Measurements from ENCODE around the gene FNDC3B. TPM values are rescaled to one million over a fixed set of nuclear protein-coding genes. Genes with fewer than 3 reads are reported as not detected.

The FNDC3B gene
- total and polyA plus RNA-seq, 2 donors (not counting 3 experiments of a cell fraction or from before 2014, with no cell fraction given) = 91.6 to 295 TPM

DNA sequence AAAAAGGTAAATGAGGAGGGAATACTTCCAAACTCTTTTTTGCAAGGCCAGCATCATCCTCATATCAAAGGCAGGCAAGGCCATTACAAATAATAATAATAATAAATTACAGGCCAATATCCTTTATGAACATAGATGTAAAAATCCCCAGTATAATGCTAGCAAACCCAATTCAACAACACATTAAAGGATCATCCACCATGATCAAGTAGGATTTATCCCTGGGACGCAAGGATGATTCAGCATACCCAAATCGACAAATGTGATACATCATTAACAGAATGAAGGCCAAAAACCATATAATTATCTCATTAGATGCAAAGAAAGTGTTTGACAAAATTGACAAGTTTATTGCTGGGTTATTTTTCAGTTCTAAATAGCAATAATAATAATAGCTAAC lies 355.3 kb downstream of the FNDC3B start:
- Histone ChIP-seq H4K20me1 (replicated peaks; ENCODE audit: control insufficient read depth, extremely low read depth, insufficient read depth, low read length) (no peaks in the 10 kb centered on the region), H3K9me3 (replicated peaks; ENCODE audit: control insufficient read depth, insufficient read depth, low read length) (no peaks in the 10 kb centered on the region), H3K4me3 (replicated peaks in 1 of 3; ENCODE audit: insufficient read depth in 1 of 3, low read depth in 1 of 3, low read length in 3 of 3) (no peak overlapping the region), H3K27me3 (ENCODE audit: control insufficient read depth in 2 of 2, insufficient read depth in 2 of 2, low read length in 2 of 2) (no peaks in the 10 kb centered on the region), H3K9ac (replicated peaks; ENCODE audit: extremely low read depth, insufficient read depth, low read length) (no peak overlapping the region), H3K4me2 (ENCODE audit: insufficient read depth, low read length) (no peak overlapping the region), H3K79me2 (ENCODE audit: control insufficient read depth, insufficient read depth, low read length) (no peaks in the 10 kb centered on the region), H3K9me1 (replicated peaks; ENCODE audit: control insufficient read depth, extremely low read depth, insufficient read depth, low read length) (no peaks in the 10 kb centered on the region), H3K36me3 (ENCODE audit: control insufficient read depth in 2 of 2, extremely low read depth in 1 of 2, insufficient read depth in 2 of 2, low read length in 2 of 2) (peaks cover 9 to 14% of the 10 kb centered on the region in 2 experiments), H3K4me1 (ENCODE audit: control insufficient read depth, extremely low read depth, insufficient read depth, low read length) (no peaks in the 10 kb centered on the region), H3K27ac (ENCODE audit: insufficient read depth, low read depth, low read length) (no peak overlapping the region), H2AFZ (ENCODE audit: low read depth, low read length) (no peak overlapping the region)
- BruUV-seq (replicated peaks) = no TSS peak
- dilution Hi-C loops (cut with MboI; ENCODE audit: extremely low pct_ligation_motif_present, low sequenced_read_pairs) (no loop called here), intact Hi-C loops (cut with micrococcal nuclease) (no loop called here)
- ChIA-PET POLR2A (no interaction called here), CTCF (interaction anchor here (2.1 kb wide), 1 partner anchor 67 kb away, joined by 5 read pairs; no protein-coding TSS in a partner anchor)
- no peak for DNase-seq (ENCODE audit: low read depth, low spot score)
- TF ChIP-seq FOS (IDR thresholded peaks at IDR 0.05; ENCODE audit: borderline replicate concordance, insufficient read depth, low read length) (no peak), JUN (IDR thresholded peaks at IDR 0.05; ENCODE audit: borderline replicate concordance, insufficient read depth, insufficient read length, low read depth) (no peak), MYC (IDR thresholded peaks at IDR 0.05; ENCODE audit: low read depth, low read length) (no peak), GATA2 (IDR thresholded peaks at IDR 0.05; ENCODE audit: insufficient read depth, insufficient read length, low read depth, low read length) (no peak), POLR2AphosphoS5 (IDR thresholded peaks at IDR 0.05; ENCODE audit: insufficient read depth, low read depth, low read length) (no peak), EZH2 (IDR thresholded peaks at IDR 0.05; ENCODE audit: borderline replicate concordance, low read depth, low read length, severe bottlenecking) (no peak), POLR2A (IDR thresholded peaks at IDR 0.05; ENCODE audit: low read depth, low read length) (no peak)
- TF ChIP-seq, protein P1, sequence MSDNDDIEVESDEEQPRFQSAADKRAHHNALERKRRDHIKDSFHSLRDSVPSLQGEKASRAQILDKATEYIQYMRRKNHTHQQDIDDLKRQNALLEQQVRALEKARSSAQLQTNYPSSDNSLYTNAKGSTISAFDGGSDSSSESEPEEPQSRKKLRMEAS (IDR thresholded peaks at IDR 0.05; ENCODE audit: insufficient read depth, insufficient read length) = no peak
- TF ChIP-seq, protein P2, sequence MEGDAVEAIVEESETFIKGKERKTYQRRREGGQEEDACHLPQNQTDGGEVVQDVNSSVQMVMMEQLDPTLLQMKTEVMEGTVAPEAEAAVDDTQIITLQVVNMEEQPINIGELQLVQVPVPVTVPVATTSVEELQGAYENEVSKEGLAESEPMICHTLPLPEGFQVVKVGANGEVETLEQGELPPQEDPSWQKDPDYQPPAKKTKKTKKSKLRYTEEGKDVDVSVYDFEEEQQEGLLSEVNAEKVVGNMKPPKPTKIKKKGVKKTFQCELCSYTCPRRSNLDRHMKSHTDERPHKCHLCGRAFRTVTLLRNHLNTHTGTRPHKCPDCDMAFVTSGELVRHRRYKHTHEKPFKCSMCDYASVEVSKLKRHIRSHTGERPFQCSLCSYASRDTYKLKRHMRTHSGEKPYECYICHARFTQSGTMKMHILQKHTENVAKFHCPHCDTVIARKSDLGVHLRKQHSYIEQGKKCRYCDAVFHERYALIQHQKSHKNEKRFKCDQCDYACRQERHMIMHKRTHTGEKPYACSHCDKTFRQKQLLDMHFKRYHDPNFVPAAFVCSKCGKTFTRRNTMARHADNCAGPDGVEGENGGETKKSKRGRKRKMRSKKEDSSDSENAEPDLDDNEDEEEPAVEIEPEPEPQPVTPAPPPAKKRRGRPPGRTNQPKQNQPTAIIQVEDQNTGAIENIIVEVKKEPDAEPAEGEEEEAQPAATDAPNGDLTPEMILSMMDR (IDR thresholded peaks at IDR 0.05; ENCODE audit: extremely low read depth in 1 of 2, insufficient read depth in 1 of 2, low read depth in 1 of 2, low read length in 2 of 2) = no peak
- FAIRE-seq = no peak
